KMS-11 (cell line): ENCODE results near the gene REEP5.

ENCODE experiments used
- H2AFZ ChIP-seq: fragments of 200-600 bp; sonication (generic); 2 replicates; pipeline ENCODE4 v1.6.1; 2016; ENCODE audit warnings: antibody characterized with exemption, mixed run types, low read depth
- H3K27ac ChIP-seq: fragments of 200-600 bp; sonication (generic); 2 replicates; pipeline ENCODE4 v1.6.1; 2016; ENCODE audit warnings: mild to moderate bottlenecking, mixed run types
- H3K27me3 ChIP-seq: fragments of 200-600 bp; sonication (generic); 2 replicates; pipeline ENCODE4 v1.6.1; 2017; ENCODE audit warnings: mild to moderate bottlenecking, low read depth, mixed run types, moderate library complexity; ENCODE audit not compliant: insufficient read depth
- H3K36me3 ChIP-seq: fragments of 200-600 bp; sonication (generic); 2 replicates; pipeline ENCODE4 v1.6.1; 2017; ENCODE audit warnings: mild to moderate bottlenecking, mixed run types; ENCODE audit not compliant: insufficient read depth
- H3K4me1 ChIP-seq: fragments of 200-600 bp; sonication (generic); 2 replicates; pipeline ENCODE4 v1.6.1; 2016; ENCODE audit warnings: mild to moderate bottlenecking, low read depth, mixed run types; ENCODE audit not compliant: poor library complexity, severe bottlenecking
- H3K4me2 ChIP-seq: fragments of 200-600 bp; sonication (generic); 2 replicates; pipeline ENCODE4 v1.7.0; 2016; ENCODE audit warnings: mild to moderate bottlenecking, mixed run types
- H3K4me3 ChIP-seq: fragments of 200-600 bp; sonication (generic); IDR thresholded peaks from 2 replicates; pipeline ENCODE4 v1.6.1; 2017; ENCODE audit warnings: low read depth, low read length, mixed read lengths; ENCODE audit not compliant: insufficient read depth
- H3K79me2 ChIP-seq: fragments of 200-600 bp; sonication (generic); 2 replicates; pipeline ENCODE4 v1.6.1; 2016; ENCODE audit warnings: low read depth, mixed run types; ENCODE audit not compliant: insufficient read depth
- H3K9ac ChIP-seq: fragments of 200-600 bp; sonication (generic); 2 replicates; pipeline ENCODE4 v1.6.1; 2016; ENCODE audit warnings: mild to moderate bottlenecking, mixed run types
- H4K20me1 ChIP-seq: fragments of 200-600 bp; sonication (generic); 2 replicates; pipeline ENCODE4 v1.6.1; 2016; ENCODE audit warnings: mild to moderate bottlenecking, mixed run types; ENCODE audit not compliant: insufficient read depth
- TF ChIP-seq, protein P1 (sequence below): fragments of 200-600 bp; sonication (generic); conservative IDR thresholded peaks from 2 replicates; pipeline ENCODE4 v1.6.1; 2017; ENCODE audit warnings: low read depth, mild to moderate bottlenecking, antibody characterized with exemption, low read length, moderate library complexity, mixed read lengths

Gene REEP5

DNA sequence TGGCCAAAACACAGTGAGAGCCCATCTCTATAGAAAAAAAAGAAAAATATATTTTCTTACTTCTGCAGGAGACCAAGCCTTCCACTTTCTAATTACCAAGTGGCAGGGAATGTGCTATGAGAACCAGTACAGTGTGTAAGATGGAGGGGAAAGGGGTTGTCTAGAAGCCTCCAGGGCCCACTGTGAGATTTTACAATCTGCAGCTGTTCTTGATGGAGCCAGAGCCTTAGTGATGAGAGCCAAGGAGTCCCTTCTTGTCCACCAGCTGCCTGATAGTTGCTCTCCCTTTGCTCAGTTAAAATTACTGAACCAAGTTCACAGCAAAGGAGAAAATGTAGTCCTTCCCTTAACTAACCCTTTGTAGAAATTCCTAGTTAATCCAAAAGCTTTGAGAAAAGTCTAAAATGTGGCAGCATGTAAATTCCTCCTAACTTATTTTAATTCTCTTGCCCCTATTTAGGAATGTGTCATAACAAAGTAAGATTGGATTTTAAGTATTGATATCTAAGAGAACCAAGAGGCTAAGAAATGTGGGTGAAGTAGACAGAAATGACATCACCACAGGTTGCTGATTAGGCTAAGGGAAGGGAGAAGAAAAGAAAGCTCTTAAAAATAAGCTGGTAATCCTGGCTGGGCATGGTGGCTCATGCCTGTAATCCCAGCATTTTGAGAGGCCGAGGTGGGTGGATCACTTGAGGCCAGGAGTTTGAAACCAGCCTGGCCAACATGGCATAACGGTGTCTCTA lies 41.6 kb downstream of the REEP5 start:
- Histone ChIP-seq H3K9ac (no peak overlapping the region), H3K36me3 (no peaks in the 10 kb centered on the region), H3K27ac (peak overlapping the region; percentile 27), H2AFZ (no peak overlapping the region), H3K4me1 (peaks cover 48% of the 10 kb centered on the region), H3K79me2 (no peaks in the 10 kb centered on the region), H4K20me1 (no peaks in the 10 kb centered on the region), H3K4me2 (no peak overlapping the region), H3K27me3 (no peaks in the 10 kb centered on the region), H3K4me3 (no peak overlapping the region)
- TF ChIP-seq, protein P1, sequence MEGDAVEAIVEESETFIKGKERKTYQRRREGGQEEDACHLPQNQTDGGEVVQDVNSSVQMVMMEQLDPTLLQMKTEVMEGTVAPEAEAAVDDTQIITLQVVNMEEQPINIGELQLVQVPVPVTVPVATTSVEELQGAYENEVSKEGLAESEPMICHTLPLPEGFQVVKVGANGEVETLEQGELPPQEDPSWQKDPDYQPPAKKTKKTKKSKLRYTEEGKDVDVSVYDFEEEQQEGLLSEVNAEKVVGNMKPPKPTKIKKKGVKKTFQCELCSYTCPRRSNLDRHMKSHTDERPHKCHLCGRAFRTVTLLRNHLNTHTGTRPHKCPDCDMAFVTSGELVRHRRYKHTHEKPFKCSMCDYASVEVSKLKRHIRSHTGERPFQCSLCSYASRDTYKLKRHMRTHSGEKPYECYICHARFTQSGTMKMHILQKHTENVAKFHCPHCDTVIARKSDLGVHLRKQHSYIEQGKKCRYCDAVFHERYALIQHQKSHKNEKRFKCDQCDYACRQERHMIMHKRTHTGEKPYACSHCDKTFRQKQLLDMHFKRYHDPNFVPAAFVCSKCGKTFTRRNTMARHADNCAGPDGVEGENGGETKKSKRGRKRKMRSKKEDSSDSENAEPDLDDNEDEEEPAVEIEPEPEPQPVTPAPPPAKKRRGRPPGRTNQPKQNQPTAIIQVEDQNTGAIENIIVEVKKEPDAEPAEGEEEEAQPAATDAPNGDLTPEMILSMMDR, result no peak

DNA sequence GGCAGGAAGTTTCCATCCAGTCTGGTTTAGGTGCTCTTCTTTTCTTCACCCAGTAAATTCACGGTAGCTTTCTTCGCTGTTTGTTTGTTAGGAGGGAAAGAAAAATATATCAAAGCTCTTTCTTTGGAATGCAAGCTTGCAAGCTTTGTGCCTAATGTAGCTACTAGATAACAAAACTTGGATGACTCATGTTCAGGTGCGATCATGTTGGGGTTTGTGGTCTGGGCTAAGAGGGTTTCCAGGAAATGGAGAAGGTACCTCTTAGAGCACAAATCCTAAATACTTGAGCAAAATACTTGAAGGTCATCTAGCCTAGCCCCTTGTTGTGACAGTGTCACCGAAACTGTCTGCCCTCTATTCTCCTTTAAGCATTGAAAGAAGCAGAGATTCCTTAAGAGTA lies 43.3 kb downstream of the REEP5 start:
- TF ChIP-seq, protein P1, result no peak
- peaks cover 49% of the 10 kb centered on the region for H3K4me1 ChIP-seq
- H3K27me3 ChIP-seq, result no peaks in the 10 kb centered on the region
- H4K20me1 ChIP-seq, result no peaks in the 10 kb centered on the region
- peak overlapping the region; percentile 78 for H3K27ac ChIP-seq
- no peaks in the 10 kb centered on the region for H3K79me2 ChIP-seq
- H3K36me3 ChIP-seq, result no peaks in the 10 kb centered on the region
- peak overlapping the region; percentile 12; the same call in 1 of the 2 replicates for H3K9ac ChIP-seq
- no peak overlapping the region for H3K4me3 ChIP-seq
- no peak overlapping the region for H2AFZ ChIP-seq
- H3K4me2 ChIP-seq, result peak overlapping the region; percentile 97

DNA sequence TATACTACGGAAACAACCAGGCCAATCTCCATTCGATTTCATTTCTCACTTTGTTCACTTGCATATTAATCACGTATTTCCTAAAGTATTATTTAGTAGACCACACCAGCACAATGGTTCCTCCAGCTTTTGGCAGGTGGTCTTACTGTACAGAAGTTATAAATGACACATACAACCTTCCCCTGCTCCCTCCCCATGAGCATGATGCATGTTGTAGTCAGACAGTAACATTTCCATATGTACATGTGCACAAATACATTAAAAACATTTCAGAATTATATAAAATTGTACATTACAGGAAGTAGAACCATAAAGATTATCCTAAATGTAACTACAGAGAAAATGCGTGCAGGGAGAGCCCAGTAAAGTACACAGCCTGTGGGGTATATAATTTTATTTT lies 43.9 kb downstream of the REEP5 start:
- no peaks in the 10 kb centered on the region for H3K79me2 ChIP-seq
- H4K20me1 ChIP-seq, result no peaks in the 10 kb centered on the region
- H3K4me3 ChIP-seq, result no peak overlapping the region
- H2AFZ ChIP-seq, result no peak overlapping the region
- H3K9ac ChIP-seq, result peak overlapping the region; percentile 12; the same call in 1 of the 2 replicates
- TF ChIP-seq, protein P1, result no peak
- H3K27me3 ChIP-seq, result no peaks in the 10 kb centered on the region
- peaks cover 54% of the 10 kb centered on the region for H3K4me1 ChIP-seq
- no peaks in the 10 kb centered on the region for H3K36me3 ChIP-seq
- H3K4me2 ChIP-seq, result peak overlapping the region; percentile 97
- peak overlapping the region; percentile 78 for H3K27ac ChIP-seq

DNA sequence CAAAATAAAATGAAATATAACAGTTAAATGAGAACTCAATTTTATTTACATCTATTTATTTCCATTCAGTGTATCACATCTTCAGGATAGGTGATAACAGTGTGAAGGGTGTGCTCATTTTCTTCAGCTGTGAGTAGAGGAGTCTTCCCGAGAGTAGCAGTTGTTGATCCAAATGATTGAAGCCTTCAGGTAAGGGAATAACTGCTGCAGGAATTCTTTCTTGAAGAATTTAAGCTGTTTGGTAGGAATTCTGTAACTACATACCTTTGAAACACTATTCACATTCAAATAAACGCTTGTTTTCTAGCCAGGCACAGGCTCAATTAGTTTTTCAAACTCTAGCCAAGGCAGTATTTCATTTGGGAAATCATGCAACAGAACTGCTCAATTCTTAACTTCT lies 45.7 kb downstream of the REEP5 start:
- Histone ChIP-seq H3K79me2 (no peaks in the 10 kb centered on the region), H3K27ac (no peak overlapping the region), H3K36me3 (no peaks in the 10 kb centered on the region), H3K4me2 (no peak overlapping the region), H3K4me3 (no peak overlapping the region), H3K9ac (no peak overlapping the region), H3K27me3 (no peaks in the 10 kb centered on the region), H3K4me1 (peaks cover 54% of the 10 kb centered on the region), H4K20me1 (no peaks in the 10 kb centered on the region), H2AFZ (no peak overlapping the region)
- TF ChIP-seq, protein P1, result no peak
